ENCODE measurements around the gene KIF5C.

DNA sequence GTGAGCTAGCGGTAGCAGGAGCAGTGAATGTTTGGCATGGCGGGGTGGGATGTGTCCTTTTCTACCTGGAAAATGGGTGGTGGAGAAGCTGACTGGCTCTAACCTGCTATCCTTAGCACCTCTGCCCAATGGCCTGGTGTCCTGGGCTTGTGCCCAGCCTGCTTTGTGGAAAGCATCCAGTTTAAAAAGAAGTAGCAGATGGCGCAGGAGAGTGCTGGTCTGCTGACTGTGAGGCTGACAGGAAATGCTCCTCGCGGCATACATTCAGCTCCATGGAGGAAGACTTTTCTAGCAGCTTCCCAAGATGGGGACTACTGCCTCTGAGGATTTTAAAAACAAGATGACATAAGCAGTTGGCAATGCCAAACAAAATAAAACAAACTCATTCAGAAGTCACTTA is 107.3 kb downstream of the KIF5C start:
- TF ChIP-seq EZH2 (IDR thresholded peaks at IDR 0.05) (no peak), POLR2AphosphoS5 (IDR thresholded peaks at IDR 0.05; ENCODE audit: borderline replicate concordance, low read depth, low read length) (no peak)

Measured in SK-N-MC (cell line).